Mesothelial cell of epicardium (in vitro differentiated cells): ENCODE measurements around the gene DCTN5. TPM values are rescaled to one million over a fixed set of nuclear protein-coding genes. Genes with fewer than 3 reads are reported as not detected.

Source experiments
- DNase-seq, 2 experiments: peaks; one replicate each; pipeline ENCODE4 v3.0.0; 2021; ENCODE audit warnings: low spot score in 2 of 2; ENCODE audit not compliant: unreplicated experiment in 2 of 2
- H3K27ac Mint-ChIP-seq: 2 replicates; pipeline ENCODE4 v1.8.0; 2021; ENCODE audit warnings: mixed read lengths
- H3K27me3 Mint-ChIP-seq: 2 replicates; pipeline ENCODE4 v1.8.0; 2021; ENCODE audit warnings: low read depth, mixed read lengths
- H3K36me3 Mint-ChIP-seq: 2 replicates; pipeline ENCODE4 v1.8.0; 2021; ENCODE audit warnings: mixed read lengths
- H3K4me1 Mint-ChIP-seq: 2 replicates; pipeline ENCODE4 v1.8.0; 2021; ENCODE audit warnings: mixed read lengths
- H3K4me3 Mint-ChIP-seq: 2 replicates; pipeline ENCODE4 v1.8.0; 2021; ENCODE audit warnings: mild to moderate bottlenecking, moderate library complexity, mixed read lengths
- H3K9me3 Mint-ChIP-seq: 2 replicates; pipeline ENCODE4 v1.8.0; 2021; ENCODE audit warnings: mixed read lengths
- total RNA-seq: library from RNA; stranded (reverse); gene quantifications from 3 replicates; pipeline ENCODE4 v1.2.1, GENCODE V29; 2021
- TF ChIP-seq, protein P1 (sequence below): fragments of 200-600 bp; sonication (generic); IDR thresholded peaks from one replicate; pipeline ENCODE4 v1.5.0; 2021; ENCODE audit warnings: antibody characterized with exemption; ENCODE audit not compliant: unreplicated experiment

Gene DCTN5
- total RNA-seq, 1 donor from 2014 or later, result 77.5 TPM

DNA sequence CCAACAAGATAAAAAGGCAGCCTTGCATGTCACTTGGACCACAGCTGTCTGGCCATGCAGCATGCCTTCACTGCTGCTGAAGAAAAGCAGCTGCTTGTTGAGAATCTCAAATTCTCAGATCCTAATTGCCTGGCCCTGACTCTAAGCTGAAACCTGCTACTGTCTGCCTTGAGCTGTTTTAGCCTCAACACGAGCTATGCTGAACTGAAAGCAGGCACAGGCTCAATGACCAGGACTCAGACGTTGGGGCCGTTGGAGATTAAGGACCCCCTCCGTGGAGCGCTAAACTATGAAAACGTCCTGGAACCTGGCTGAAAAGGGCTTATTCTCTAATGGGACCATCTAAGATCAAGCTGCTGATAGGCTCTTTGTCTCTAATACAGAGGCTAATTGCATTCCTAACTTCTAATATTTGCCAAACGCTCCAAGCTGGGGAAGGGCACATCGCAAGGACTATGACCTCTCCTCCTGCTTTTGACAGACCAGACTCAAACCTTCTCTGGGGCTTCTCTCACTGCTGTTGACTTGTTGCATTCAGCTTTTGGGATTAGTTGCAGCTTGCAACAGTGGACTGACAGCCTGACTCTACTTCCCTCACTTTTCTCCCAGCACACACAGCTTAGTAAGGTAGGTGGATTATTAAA lies 32.8 kb downstream of the DCTN5 start:
- Mint-ChIP-seq H3K4me1 (peaks cover 6% of the 10 kb centered on the region), H3K9me3 (no peaks in the 10 kb centered on the region), H3K4me3 (no peak overlapping the region), H3K27ac (no peak overlapping the region), H3K27me3 (no peaks in the 10 kb centered on the region), H3K36me3 (peaks cover 8% of the 10 kb centered on the region)
- TF ChIP-seq, protein P1, sequence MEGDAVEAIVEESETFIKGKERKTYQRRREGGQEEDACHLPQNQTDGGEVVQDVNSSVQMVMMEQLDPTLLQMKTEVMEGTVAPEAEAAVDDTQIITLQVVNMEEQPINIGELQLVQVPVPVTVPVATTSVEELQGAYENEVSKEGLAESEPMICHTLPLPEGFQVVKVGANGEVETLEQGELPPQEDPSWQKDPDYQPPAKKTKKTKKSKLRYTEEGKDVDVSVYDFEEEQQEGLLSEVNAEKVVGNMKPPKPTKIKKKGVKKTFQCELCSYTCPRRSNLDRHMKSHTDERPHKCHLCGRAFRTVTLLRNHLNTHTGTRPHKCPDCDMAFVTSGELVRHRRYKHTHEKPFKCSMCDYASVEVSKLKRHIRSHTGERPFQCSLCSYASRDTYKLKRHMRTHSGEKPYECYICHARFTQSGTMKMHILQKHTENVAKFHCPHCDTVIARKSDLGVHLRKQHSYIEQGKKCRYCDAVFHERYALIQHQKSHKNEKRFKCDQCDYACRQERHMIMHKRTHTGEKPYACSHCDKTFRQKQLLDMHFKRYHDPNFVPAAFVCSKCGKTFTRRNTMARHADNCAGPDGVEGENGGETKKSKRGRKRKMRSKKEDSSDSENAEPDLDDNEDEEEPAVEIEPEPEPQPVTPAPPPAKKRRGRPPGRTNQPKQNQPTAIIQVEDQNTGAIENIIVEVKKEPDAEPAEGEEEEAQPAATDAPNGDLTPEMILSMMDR, result no peak
- no peak for DNase-seq

DNA sequence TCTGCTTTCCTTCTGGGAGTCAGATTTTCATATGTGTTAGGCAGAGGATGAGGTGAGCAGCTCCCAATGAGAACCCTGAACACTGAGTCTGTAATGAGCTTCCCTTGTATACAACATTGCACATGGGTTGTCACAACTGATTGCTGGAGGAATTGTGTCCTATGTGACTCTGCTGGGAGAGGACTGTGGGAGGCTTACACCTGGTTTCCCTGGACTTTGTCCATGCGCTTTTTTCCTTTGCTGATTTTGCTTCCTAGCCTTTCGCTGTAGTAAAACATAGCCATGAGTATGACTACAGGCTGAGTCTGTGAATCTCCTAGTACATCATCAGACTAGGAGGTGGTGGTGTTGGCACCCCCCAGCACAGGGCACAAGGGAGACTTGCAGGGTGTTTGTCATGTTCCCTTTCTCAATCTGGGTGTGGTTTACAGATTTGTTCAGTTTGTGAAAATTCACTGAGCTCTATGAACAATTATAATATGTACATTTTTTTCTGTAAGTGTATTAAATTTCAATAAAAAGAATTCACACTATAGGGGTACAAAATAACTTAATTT lies 35.7 kb downstream of the DCTN5 start:
- Mint-ChIP-seq H3K4me1 (peaks cover 22% of the 10 kb centered on the region), H3K9me3 (no peaks in the 10 kb centered on the region), H3K27me3 (no peaks in the 10 kb centered on the region), H3K27ac (no peak overlapping the region), H3K36me3 (peaks cover 6% of the 10 kb centered on the region), H3K4me3 (no peak overlapping the region)
- no peak for DNase-seq
- TF ChIP-seq, protein P1, result no peak

DNA sequence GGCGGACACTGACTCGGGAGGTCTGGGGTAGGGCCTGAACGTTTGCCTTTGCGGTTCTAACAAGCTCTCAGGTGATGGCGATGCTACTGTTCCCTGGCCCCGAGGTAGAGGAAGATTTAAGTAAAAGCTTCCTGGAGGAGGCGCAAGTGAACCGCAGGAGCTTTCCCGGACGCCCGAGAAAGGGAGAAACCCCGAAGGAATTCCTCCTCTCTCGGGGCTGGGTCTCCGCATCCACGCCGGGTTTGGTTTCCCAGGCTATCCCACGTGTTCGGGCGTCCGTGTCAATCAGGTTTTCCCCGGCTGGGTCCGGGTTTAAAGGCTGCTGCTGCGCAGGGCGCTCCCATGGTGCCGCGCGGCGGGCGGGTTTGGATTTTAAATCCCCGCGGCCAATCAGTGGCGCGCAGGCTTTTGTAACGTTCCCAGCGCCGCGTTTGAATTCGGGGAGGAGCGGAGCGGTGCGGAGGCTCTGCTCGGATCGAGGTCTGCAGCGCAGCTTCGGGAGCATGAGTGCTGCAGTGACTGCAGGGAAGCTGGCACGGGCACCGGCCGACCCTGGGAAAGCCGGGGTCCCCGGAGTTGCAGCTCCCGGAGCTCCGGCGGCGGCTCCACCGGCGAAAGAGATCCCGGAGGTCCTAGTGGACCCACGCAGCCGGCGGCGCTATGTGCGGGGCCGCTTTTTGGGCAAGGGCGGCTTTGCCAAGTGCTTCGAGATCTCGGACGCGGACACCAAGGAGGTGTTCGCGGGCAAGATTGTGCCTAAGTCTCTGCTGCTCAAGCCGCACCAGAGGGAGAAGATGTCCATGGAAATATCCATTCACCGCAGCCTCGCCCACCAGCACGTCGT lies 37.4 kb downstream of the DCTN5 start, which contains the start of gene PLK1:
PLK1 (plus strand) TSS at position 460 of the 844 bp plus-strand sequence; CDS start at position 504, 44 bp downstream.
- Mint-ChIP-seq H3K4me1 (peaks cover 22% of the 10 kb centered on the region), H3K27me3 (no peaks in the 10 kb centered on the region), H3K36me3 (peaks cover 7% of the 10 kb centered on the region), H3K4me3 (peak within 1 kb of the TSS; percentile 81), H3K9me3 (no peaks in the 10 kb centered on the region), H3K27ac (peak within 1 kb of the TSS; percentile 59)
- TF ChIP-seq, protein P1, result no peak
- DNase-seq, result peak; percentile 56 to 78

DNA sequence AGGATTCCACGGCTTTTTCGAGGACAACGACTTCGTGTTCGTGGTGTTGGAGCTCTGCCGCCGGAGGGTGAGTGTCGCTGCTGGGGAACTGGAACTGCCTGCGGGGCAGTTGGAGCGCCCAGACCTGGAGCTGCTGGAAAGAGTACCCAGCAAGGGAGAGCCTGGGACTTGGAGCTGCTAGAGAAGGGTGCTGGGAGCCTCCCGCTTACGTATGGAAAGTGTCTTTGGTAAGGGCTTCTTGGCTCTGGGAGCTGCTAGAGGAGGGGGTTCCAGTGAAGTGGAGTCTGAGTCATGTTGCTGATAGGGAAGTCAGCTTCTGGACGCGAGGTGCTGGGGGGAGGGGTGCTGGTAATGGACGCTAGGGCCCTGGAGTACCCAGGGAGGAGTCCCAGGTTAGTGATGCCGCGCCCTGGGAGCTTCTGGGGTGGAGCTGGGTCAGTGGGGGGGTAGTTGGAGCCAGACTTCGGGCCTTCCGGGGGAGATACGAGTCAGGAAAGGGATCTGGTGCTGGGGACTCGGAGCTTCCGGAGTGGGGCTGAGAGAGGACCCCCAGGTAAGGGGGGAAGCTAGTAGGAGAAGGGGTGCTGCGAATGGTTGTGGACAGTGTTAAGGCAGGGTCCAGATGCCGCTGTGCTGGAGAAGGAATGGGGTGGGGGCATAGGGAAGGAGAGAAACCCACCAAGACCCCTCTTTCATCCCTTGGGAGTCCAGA lies 38.2 kb downstream of the DCTN5 start:
- Mint-ChIP-seq H3K9me3 (no peaks in the 10 kb centered on the region), H3K27ac (peak overlapping the region; percentile 59), H3K36me3 (peaks cover 11% of the 10 kb centered on the region)

DNA sequence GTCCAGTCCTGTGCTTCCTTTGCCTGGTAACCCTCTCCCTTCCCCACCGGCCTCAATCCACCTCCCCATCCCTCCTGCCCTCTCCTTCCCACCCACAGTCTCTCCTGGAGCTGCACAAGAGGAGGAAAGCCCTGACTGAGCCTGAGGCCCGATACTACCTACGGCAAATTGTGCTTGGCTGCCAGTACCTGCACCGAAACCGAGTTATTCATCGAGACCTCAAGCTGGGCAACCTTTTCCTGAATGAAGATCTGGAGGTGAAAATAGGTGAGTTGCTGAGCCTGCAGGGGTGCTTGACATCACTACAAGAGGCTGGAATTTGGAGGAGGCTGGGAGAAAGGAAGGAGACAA lies 38.7 kb downstream of the DCTN5 start:
- Mint-ChIP-seq H3K27ac (no peak overlapping the region), H3K9me3 (no peaks in the 10 kb centered on the region), H3K4me1 (peaks cover 22% of the 10 kb centered on the region), H3K4me3 (peak overlapping the region; percentile 81), H3K36me3 (peaks cover 11% of the 10 kb centered on the region), H3K27me3 (no peaks in the 10 kb centered on the region)
- no peak for DNase-seq
- TF ChIP-seq, protein P1, result no peak

More for the DNA sequence above, 38.2 kb downstream of the DCTN5 start:
- TF ChIP-seq, protein P1, result no peak
- H3K4me3 Mint-ChIP-seq, result peak overlapping the region; percentile 81
- H3K4me1 Mint-ChIP-seq, result peaks cover 22% of the 10 kb centered on the region
- no peaks in the 10 kb centered on the region for H3K27me3 Mint-ChIP-seq
- DNase-seq, result no peak
